ENCODE data around the gene TMEM247. TPM values are rescaled to one million over a fixed set of nuclear protein-coding genes. Genes with fewer than 3 reads are reported as not detected.

TMEM247 gene
- total and polyA plus RNA-seq, 2 donors (not counting 1 experiment from before 2014, with no cell fraction given) = not detected

- Histone ChIP-seq H3K9me3 (ENCODE audit: control insufficient read depth, insufficient read depth, low read depth, low read length) (no peaks in the 10 kb centered on the region), H3K9ac (ENCODE audit: insufficient read depth, low read length) (no peak overlapping the region), H3K4me3 (replicated peaks in 1 of 4; ENCODE audit: control extremely low read depth in 1 of 4, insufficient read depth in 1 of 4, low read depth in 3 of 4, low read length in 4 of 4) (no peak overlapping the region), H3K27me3 (ENCODE audit: control insufficient read depth, insufficient read depth, low read length) (no peaks in the 10 kb centered on the region), H3K27ac (ENCODE audit: insufficient read depth, low read length) (no peak overlapping the region), H3K4me2 (ENCODE audit: extremely low read depth, insufficient read depth, low read length) (no peak overlapping the region), H3K79me2 (ENCODE audit: control insufficient read depth, insufficient read depth, low read length) (no peaks in the 10 kb centered on the region), H4K20me1 (ENCODE audit: control insufficient read depth, extremely low read depth, insufficient read depth, low read length) (no peaks in the 10 kb centered on the region), H2AFZ (ENCODE audit: low read length) (no peak overlapping the region), H3K36me3 (ENCODE audit: control insufficient read depth, insufficient read depth, low read length) (no peaks in the 10 kb centered on the region), H3K4me1 (ENCODE audit: control insufficient read depth, extremely low read depth, insufficient read depth, low read length) (peaks cover 3% of the 10 kb centered on the region)
- TF ChIP-seq CTCF (conservative IDR thresholded peaks at IDR 0.05 in 1 of 2, IDR thresholded peaks at IDR 0.05 in 1 of 2; ENCODE audit: low read depth in 1 of 2, low read length in 2 of 2) = peak; percentile 95 to 97
- no peak for TF ChIP-seq EZH2 (IDR thresholded peaks at IDR 0.05; ENCODE audit: low read length, missing control alignments)
- DNase-seq (ENCODE audit: low read depth in 2 of 2) = peak; percentile 36 to 70
Observed at GRCh38 chr2:46461011-46461674, 18.2 kb upstream of the TMEM247 start.

GRCh38 chr2:46461709-46462171, 17.6 kb upstream of the TMEM247 start:
- peaks cover 3% of the 10 kb centered on the region for H3K4me1 ChIP-seq (ENCODE audit: control insufficient read depth, extremely low read depth, insufficient read depth, low read length)
- H3K36me3 ChIP-seq (ENCODE audit: control insufficient read depth, insufficient read depth, low read length) = no peaks in the 10 kb centered on the region
- H3K27ac ChIP-seq (ENCODE audit: insufficient read depth, low read length) = no peak overlapping the region
- H3K27me3 ChIP-seq (ENCODE audit: control insufficient read depth, insufficient read depth, low read length) = no peaks in the 10 kb centered on the region
- H3K4me3 ChIP-seq (replicated peaks in 1 of 4; ENCODE audit: control extremely low read depth in 1 of 4, insufficient read depth in 1 of 4, low read depth in 3 of 4, low read length in 4 of 4) = no peak overlapping the region
- no peaks in the 10 kb centered on the region for H3K9me3 ChIP-seq (ENCODE audit: control insufficient read depth, insufficient read depth, low read depth, low read length)
- no peak for DNase-seq (ENCODE audit: low read depth in 2 of 2)
- no peak overlapping the region for H3K9ac ChIP-seq (ENCODE audit: insufficient read depth, low read length)
- TF ChIP-seq CTCF (conservative IDR thresholded peaks at IDR 0.05 in 1 of 2, IDR thresholded peaks at IDR 0.05 in 1 of 2; ENCODE audit: low read depth in 1 of 2, low read length in 2 of 2) (no peak), EZH2 (IDR thresholded peaks at IDR 0.05; ENCODE audit: low read length, missing control alignments) (no peak)
- no peak overlapping the region for H3K4me2 ChIP-seq (ENCODE audit: extremely low read depth, insufficient read depth, low read length)
- H3K79me2 ChIP-seq (ENCODE audit: control insufficient read depth, insufficient read depth, low read length) = no peaks in the 10 kb centered on the region
- no peak overlapping the region for H2AFZ ChIP-seq (ENCODE audit: low read length)
- H4K20me1 ChIP-seq (ENCODE audit: control insufficient read depth, extremely low read depth, insufficient read depth, low read length) = no peaks in the 10 kb centered on the region

GRCh38 chr2:46462936-46463335, 16.4 kb upstream of the TMEM247 start:
- H3K4me1 ChIP-seq (ENCODE audit: control insufficient read depth, extremely low read depth, insufficient read depth, low read length) = peaks cover 3% of the 10 kb centered on the region
- no peaks in the 10 kb centered on the region for H3K79me2 ChIP-seq (ENCODE audit: control insufficient read depth, insufficient read depth, low read length)
- H3K4me2 ChIP-seq (ENCODE audit: extremely low read depth, insufficient read depth, low read length) = no peak overlapping the region
- no peak overlapping the region for H3K9ac ChIP-seq (ENCODE audit: insufficient read depth, low read length)
- H3K27me3 ChIP-seq (ENCODE audit: control insufficient read depth, insufficient read depth, low read length) = no peaks in the 10 kb centered on the region
- no peak overlapping the region for H3K27ac ChIP-seq (ENCODE audit: insufficient read depth, low read length)
- TF ChIP-seq CTCF (conservative IDR thresholded peaks at IDR 0.05 in 1 of 2, IDR thresholded peaks at IDR 0.05 in 1 of 2; ENCODE audit: low read depth in 1 of 2, low read length in 2 of 2) (no peak), EZH2 (IDR thresholded peaks at IDR 0.05; ENCODE audit: low read length, missing control alignments) (no peak)
- H2AFZ ChIP-seq (ENCODE audit: low read length) = no peak overlapping the region
- H4K20me1 ChIP-seq (ENCODE audit: control insufficient read depth, extremely low read depth, insufficient read depth, low read length) = no peaks in the 10 kb centered on the region
- peak; percentile 29 to 73 for DNase-seq (ENCODE audit: low read depth in 2 of 2)
- no peaks in the 10 kb centered on the region for H3K9me3 ChIP-seq (ENCODE audit: control insufficient read depth, insufficient read depth, low read depth, low read length)
- H3K4me3 ChIP-seq (replicated peaks in 1 of 4; ENCODE audit: control extremely low read depth in 1 of 4, insufficient read depth in 1 of 4, low read depth in 3 of 4, low read length in 4 of 4) = no peak overlapping the region
- H3K36me3 ChIP-seq (ENCODE audit: control insufficient read depth, insufficient read depth, low read length) = no peaks in the 10 kb centered on the region
